Measurements from ENCODE around the gene AOC1.

Gene AOC1, protein sequence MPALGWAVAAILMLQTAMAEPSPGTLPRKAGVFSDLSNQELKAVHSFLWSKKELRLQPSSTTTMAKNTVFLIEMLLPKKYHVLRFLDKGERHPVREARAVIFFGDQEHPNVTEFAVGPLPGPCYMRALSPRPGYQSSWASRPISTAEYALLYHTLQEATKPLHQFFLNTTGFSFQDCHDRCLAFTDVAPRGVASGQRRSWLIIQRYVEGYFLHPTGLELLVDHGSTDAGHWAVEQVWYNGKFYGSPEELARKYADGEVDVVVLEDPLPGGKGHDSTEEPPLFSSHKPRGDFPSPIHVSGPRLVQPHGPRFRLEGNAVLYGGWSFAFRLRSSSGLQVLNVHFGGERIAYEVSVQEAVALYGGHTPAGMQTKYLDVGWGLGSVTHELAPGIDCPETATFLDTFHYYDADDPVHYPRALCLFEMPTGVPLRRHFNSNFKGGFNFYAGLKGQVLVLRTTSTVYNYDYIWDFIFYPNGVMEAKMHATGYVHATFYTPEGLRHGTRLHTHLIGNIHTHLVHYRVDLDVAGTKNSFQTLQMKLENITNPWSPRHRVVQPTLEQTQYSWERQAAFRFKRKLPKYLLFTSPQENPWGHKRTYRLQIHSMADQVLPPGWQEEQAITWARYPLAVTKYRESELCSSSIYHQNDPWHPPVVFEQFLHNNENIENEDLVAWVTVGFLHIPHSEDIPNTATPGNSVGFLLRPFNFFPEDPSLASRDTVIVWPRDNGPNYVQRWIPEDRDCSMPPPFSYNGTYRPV

DNA sequence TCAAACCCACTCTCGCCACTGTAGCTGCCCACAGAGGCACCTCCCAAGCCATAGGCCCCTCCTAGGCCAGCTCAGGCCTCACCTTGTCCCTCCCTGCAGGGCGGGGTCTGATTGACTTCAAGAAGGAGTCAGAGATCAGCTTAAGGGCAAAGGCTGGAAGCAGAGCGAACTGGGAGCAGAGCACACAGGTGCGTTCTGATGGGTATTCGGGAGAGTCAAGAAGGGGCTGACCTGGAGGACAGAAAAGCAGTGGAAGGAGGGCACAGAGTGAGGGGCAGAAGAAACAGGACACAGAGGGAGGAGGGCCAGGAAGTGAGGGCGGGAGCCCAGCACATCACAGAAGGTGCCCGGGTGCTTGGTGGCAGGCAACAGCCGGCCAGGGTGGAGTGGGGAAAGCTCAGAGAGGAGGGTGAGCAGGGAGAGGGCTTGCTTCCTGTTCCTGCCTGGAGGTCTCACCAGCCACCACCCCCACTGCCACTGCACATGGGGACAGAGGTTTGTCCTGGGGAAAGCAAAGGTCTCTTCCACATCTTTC, at the start of gene AOC1:
Gene AOC1, plus strand, starts transcription at position 147 of the 535 bp plus-strand sequence. CDS start 3,954 bp downstream, outside the sequence.
- TF ChIP-seq, protein P1, sequence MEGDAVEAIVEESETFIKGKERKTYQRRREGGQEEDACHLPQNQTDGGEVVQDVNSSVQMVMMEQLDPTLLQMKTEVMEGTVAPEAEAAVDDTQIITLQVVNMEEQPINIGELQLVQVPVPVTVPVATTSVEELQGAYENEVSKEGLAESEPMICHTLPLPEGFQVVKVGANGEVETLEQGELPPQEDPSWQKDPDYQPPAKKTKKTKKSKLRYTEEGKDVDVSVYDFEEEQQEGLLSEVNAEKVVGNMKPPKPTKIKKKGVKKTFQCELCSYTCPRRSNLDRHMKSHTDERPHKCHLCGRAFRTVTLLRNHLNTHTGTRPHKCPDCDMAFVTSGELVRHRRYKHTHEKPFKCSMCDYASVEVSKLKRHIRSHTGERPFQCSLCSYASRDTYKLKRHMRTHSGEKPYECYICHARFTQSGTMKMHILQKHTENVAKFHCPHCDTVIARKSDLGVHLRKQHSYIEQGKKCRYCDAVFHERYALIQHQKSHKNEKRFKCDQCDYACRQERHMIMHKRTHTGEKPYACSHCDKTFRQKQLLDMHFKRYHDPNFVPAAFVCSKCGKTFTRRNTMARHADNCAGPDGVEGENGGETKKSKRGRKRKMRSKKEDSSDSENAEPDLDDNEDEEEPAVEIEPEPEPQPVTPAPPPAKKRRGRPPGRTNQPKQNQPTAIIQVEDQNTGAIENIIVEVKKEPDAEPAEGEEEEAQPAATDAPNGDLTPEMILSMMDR (IDR thresholded peaks at IDR 0.05): no peak

DNA sequence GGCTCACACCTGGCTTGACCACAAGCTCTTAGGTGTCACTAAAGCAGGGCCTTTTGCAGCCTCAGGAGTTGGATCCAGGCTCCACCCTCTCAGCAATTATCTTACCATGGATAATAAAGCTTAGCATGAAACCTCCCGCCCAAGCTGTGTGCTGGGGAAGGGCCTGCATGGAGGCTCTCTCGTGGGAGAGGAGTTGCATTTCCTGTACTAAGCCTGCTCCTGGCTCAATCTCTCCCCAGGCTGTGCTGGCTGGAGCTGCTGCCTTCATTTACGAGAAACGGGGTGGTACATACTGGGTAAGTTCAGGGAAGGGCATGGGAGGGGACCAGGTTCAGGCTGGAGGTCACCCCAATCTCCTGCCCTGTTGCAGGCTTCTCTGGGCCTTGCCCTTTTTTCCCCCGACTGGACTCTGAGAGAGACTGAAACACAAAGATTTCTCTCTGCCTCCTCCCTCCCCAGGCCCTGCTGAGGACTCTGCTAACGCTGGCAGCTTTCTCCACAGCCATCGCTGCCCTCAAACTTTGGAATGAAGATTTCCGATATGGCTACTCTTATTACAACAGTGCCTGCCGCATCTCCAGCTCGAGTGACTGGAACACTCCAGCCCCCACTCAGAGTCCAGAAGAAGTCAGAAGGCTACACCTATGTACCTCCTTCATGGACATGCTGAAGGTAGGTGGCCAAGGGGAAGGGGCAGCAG, 49.0 kb upstream of the AOC1 start:
- TF ChIP-seq, protein P1 (IDR thresholded peaks at IDR 0.05): no peak

DNA sequence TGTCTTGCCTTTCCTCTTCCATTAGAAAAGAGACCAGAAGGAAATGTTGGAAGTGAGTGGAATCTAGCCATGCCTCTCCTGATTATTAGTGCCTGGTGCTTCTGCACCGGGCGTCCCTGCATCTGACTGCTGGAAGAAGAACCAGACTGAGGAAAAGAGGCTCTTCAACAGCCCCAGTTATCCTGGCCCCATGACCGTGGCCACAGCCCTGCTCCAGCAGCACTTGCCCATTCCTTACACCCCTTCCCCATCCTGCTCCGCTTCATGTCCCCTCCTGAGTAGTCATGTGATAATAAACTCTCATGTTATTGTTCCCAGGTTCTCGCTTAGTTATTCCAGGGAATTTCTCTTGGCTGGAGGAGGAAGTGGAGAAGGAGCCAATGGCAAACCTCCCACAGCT, 47.5 kb upstream of the AOC1 start:
- TF ChIP-seq, protein P1 (IDR thresholded peaks at IDR 0.05): no peak

DNA sequence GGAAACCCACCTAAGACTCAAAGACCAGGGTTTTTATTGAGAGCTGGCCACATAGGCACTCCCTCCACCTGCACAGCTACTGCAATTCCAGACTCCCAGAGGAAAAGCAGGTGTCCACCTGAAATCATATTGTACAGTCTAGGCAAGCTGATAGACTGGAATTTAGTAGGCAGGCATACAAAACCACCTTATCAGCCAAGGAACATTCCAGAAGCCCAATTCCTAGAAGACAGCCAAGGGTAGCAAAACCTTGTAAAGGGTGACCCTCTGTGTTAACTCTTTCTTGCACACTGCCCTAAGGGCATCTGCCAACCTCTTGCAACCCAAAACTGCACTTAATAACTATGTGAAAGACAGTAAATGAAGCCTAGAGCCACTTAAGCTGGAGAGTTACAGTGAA, 46.5 kb upstream of the AOC1 start:
- TF ChIP-seq, protein P1 (IDR thresholded peaks at IDR 0.05): no peak

DNA sequence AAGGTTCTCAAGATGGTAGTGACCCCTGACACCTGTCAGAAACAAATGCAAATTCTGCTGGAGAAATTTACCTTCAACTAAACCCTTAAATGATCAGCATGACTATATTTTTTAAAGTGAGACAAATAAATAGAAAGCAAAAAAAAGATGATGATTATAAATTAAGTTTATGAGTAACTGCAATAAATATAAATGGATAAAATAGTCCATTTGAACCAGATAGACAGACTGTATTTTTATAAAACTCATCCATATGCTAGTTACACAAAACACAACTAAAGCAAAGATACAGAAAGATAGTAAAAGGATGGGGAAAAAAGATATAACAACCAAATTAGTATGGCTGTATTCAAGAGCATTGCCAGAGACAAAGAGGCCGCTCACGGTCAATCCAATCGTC, 45.9 kb upstream of the AOC1 start:
- TF ChIP-seq, protein P1 (IDR thresholded peaks at IDR 0.05): no peak

DNA sequence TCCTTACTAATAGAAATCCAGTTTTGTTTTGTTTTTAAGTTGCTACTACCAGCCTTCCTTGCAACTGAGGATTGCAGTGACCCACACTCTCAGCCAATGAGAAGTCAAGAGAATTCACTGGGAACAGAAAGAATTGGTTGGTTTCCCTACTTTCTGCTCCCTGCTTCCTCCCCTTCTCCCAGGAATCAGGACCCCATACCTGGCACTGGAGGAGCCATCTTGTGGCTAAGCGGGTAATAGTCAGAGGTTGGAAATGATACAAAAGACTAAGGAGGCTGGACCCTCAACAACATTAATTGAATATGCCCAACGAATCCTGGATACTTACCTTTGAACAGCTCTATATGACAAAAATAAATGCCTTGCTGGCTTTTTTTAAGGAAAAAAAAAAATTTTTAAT, 45.5 kb upstream of the AOC1 start:
- TF ChIP-seq, protein P1 (IDR thresholded peaks at IDR 0.05): no peak

DNA sequence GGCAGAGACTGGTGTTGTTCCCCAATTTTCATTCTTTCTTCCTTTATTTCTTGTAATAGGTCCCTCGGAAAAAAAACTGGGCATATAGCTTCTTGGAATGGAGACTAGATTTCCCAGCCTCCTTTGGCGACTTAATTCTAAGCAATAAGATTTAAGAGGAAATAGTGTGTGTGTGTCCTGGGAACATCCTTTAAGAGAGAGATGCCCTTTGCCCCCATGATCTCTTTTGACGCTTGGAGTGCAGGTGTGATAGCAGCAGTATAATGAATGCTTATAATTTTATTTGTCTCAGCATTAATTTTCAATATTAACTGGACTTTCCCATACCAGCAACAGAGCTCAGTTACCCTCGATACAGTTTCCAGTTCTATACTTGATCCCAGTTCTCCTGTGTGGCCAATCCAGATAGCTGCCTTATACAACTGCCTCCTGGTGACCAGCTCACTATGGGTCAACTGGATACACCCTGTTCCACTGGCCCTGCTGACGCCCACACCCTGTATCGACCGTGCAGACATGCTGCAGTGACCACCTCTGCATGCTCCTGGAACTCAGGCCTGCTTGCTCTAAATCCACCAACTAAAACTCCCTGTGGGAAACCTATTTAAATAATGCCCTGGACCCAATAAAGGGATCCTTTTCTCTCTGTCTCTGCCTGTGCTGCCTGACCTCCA, 37.9 kb upstream of the AOC1 start:
- TF ChIP-seq, protein P1 (IDR thresholded peaks at IDR 0.05): no peak

Measured in LNCAP (cell line).